Measurements from ENCODE around the gene OR1K1. TPM values are rescaled to one million over a fixed set of nuclear protein-coding genes. Genes with fewer than 3 reads are reported as not detected.
A peak's percentile ranks its signal among the peaks of the same experiment; 100 is the strongest.
"Not testable (repeated sequence)": the region's sequence is repeated elsewhere in the genome, so short reads cannot be mapped to it uniquely, and the experiment has no call there.

The OR1K1 gene
- total RNA-seq, 1 experiment from 2014 or later: not detected

DNA sequence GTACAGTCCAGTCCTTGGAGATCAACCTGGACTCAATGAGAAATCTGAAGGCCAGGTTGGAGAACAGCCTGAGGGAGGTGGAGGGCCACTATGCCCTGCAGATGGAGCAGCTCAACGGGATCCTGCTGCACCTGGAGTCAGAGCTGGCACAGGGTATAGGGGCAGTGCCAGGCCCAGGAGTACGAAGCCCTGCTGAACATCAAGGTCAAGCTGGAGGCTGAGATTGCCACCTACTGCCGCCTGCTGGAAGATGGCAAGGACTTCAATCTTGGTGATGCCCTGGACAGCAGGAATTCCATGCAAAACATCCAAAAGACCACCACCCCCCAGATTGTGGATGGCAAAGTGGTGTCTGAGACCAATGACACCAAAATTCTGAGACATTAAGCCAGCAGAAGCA, 38.5 kb downstream of the OR1K1 start:
- H3K9me2 ChIP-seq (ENCODE audit: insufficient read depth); DNase-seq; H3K27ac ChIP-seq; H3K27me3 ChIP-seq (ENCODE audit: insufficient read depth, low read depth); H3K4me1 ChIP-seq (replicated peaks; ENCODE audit: insufficient read depth); H3K4me2 ChIP-seq; H3K79me2 ChIP-seq (ENCODE audit: low read depth); H3F3A ChIP-seq (ENCODE audit: insufficient read depth, low read depth); POLR2A ChIA-PET (ENCODE audit: unreplicated experiment); BruUV-seq (replicated peaks); H3K4me3 ChIP-seq; H4K20me1 ChIP-seq (ENCODE audit: insufficient read depth); H2AFZ ChIP-seq; intact Hi-C loops (cut with micrococcal nuclease; ENCODE audit: unreplicated experiment); H3K36me3 ChIP-seq (ENCODE audit: low read depth); H3K9me3 ChIP-seq (ENCODE audit: insufficient read depth, low read depth): not testable (repeated sequence)
- TF ChIP-seq, protein P1, sequence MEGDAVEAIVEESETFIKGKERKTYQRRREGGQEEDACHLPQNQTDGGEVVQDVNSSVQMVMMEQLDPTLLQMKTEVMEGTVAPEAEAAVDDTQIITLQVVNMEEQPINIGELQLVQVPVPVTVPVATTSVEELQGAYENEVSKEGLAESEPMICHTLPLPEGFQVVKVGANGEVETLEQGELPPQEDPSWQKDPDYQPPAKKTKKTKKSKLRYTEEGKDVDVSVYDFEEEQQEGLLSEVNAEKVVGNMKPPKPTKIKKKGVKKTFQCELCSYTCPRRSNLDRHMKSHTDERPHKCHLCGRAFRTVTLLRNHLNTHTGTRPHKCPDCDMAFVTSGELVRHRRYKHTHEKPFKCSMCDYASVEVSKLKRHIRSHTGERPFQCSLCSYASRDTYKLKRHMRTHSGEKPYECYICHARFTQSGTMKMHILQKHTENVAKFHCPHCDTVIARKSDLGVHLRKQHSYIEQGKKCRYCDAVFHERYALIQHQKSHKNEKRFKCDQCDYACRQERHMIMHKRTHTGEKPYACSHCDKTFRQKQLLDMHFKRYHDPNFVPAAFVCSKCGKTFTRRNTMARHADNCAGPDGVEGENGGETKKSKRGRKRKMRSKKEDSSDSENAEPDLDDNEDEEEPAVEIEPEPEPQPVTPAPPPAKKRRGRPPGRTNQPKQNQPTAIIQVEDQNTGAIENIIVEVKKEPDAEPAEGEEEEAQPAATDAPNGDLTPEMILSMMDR (conservative IDR thresholded peaks at IDR 0.05): peak; percentile 20; the same call in 1 of the 2 replicates
- CTCF ChIA-PET: interaction anchor here (0.8 kb wide), 1 partner anchor 153 kb away, joined by 11 read pairs; no protein-coding TSS in a partner anchor

DNA sequence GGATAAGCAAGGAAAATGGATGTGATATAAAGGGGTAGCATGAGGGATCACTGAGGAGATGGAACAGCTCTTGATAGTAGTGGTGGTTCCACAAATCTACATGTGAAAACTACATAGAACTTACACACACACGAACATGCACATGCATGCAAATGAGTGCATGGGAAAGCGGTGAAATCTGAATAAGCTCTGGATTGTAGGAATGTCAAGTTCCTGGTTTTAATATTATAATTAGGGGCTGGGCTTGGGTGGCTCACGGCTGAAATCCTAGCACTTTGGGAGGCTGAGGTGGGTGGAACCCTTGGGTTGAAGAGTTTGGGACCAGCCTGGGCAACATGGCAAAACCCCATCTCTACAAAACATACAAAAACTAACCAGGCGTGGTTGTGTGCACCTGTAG, 41.6 kb downstream of the OR1K1 start:
- CTCF ChIA-PET: interaction anchor here (0.6 kb wide), 1 partner anchor 644 kb away, joined by 3 read pairs; no protein-coding TSS in a partner anchor
- intact Hi-C loops (cut with micrococcal nuclease; ENCODE audit: unreplicated experiment): no loop called here
- H2AFZ ChIP-seq: no peak overlapping the region
- TF ChIP-seq EZH2 (IDR thresholded peaks at IDR 0.05; ENCODE audit: low read depth): no peak
- TF ChIP-seq, protein P1 (conservative IDR thresholded peaks at IDR 0.05): no peak
- peaks cover 3% of the 10 kb centered on the region; the same call in 1 of the 2 replicates for H3F3A ChIP-seq (ENCODE audit: insufficient read depth, low read depth)
- BruUV-seq (replicated peaks): no TSS peak
- no peaks in the 10 kb centered on the region for H4K20me1 ChIP-seq (ENCODE audit: insufficient read depth)
- no peaks in the 10 kb centered on the region for H3K9me3 ChIP-seq (ENCODE audit: insufficient read depth, low read depth)
- no peak overlapping the region for H3K4me3 ChIP-seq
- H3K27ac ChIP-seq: no peak overlapping the region
- H3K36me3 ChIP-seq (ENCODE audit: low read depth): no peaks in the 10 kb centered on the region
- no peaks in the 10 kb centered on the region for H3K79me2 ChIP-seq (ENCODE audit: low read depth)
- H3K4me1 ChIP-seq (replicated peaks; ENCODE audit: insufficient read depth): no peaks in the 10 kb centered on the region
- POLR2A ChIA-PET (ENCODE audit: unreplicated experiment): no interaction called here
- DNase-seq: no peak
- H3K4me2 ChIP-seq: no peak overlapping the region
- no peaks in the 10 kb centered on the region for H3K9me2 ChIP-seq (ENCODE audit: insufficient read depth)
- no peaks in the 10 kb centered on the region for H3K27me3 ChIP-seq (ENCODE audit: insufficient read depth, low read depth)

DNA sequence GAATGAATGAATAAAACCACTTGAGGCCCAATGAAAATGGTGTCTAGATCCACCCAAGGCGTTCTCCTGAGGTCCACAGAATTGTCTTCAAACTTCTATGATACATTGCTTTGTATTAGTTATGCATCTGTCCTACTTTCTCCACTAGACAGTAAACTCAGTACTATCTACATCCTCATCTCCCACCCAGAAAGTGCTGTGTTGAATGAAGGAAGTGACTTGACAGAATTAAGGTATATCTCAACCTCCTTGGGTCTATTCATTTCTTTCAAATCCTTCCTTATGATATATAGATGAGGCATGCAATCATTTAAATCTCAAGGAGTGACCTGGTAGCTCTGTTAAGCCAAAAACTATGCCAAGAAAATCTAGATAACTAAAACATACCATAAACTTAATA, 44.2 kb downstream of the OR1K1 start:
- Histone ChIP-seq H4K20me1 (ENCODE audit: insufficient read depth) (no peaks in the 10 kb centered on the region), H3K27me3 (ENCODE audit: insufficient read depth, low read depth) (no peaks in the 10 kb centered on the region), H3K79me2 (ENCODE audit: low read depth) (no peaks in the 10 kb centered on the region), H3K4me3 (no peak overlapping the region), H2AFZ (no peak overlapping the region), H3K9me2 (ENCODE audit: insufficient read depth) (no peaks in the 10 kb centered on the region), H3K27ac (no peak overlapping the region), H3F3A (ENCODE audit: insufficient read depth, low read depth) (peaks cover 3% of the 10 kb centered on the region; the same call in 1 of the 2 replicates), H3K4me1 (replicated peaks; ENCODE audit: insufficient read depth) (no peaks in the 10 kb centered on the region), H3K36me3 (ENCODE audit: low read depth) (no peaks in the 10 kb centered on the region), H3K4me2 (no peak overlapping the region), H3K9me3 (ENCODE audit: insufficient read depth, low read depth) (no peaks in the 10 kb centered on the region)
- TF ChIP-seq, protein P1 (conservative IDR thresholded peaks at IDR 0.05): no peak
- TF ChIP-seq EZH2 (IDR thresholded peaks at IDR 0.05; ENCODE audit: low read depth): no peak
- POLR2A ChIA-PET (ENCODE audit: unreplicated experiment): no interaction called here
- intact Hi-C loops (cut with micrococcal nuclease; ENCODE audit: unreplicated experiment): no loop called here
- CTCF ChIA-PET: no interaction called here
- BruUV-seq (replicated peaks): no TSS peak
- no peak for DNase-seq

Data from PC-9 (cell line).